Muscle layer of colon (tissue), 2 donors: ENCODE measurements around the gene BANP.

Source experiments
- H3K27ac ChIP-seq: one replicate; pipeline ENCODE4 v1.7.0; 2013; ENCODE audit warnings: low read depth, mild to moderate bottlenecking, low read length, moderate library complexity
- H3K27me3 ChIP-seq, 2 donors: one replicate each; pipeline ENCODE4 v1.7.0; 2013; ENCODE audit warnings: low read length in 2 of 2, mild to moderate bottlenecking in 2 of 2; ENCODE audit not compliant: insufficient read depth in 2 of 2, control insufficient read depth in 1 of 2
- H3K36me3 ChIP-seq: one replicate; pipeline ENCODE4 v1.7.0; 2013; ENCODE audit warnings: mild to moderate bottlenecking, low read length; ENCODE audit not compliant: insufficient read depth
- H3K4me1 ChIP-seq: one replicate; pipeline ENCODE4 v1.7.0; 2013; ENCODE audit warnings: mild to moderate bottlenecking, low read length; ENCODE audit not compliant: insufficient read depth
- H3K4me3 ChIP-seq, 2 donors: one replicate each; pipeline ENCODE4 v1.7.0; 2013; ENCODE audit warnings: low read length in 2 of 2, low read depth in 1 of 2, mild to moderate bottlenecking in 1 of 2, moderate library complexity in 1 of 2
- H3K9ac ChIP-seq: one replicate; pipeline ENCODE4 v1.7.0; 2013; ENCODE audit warnings: low read length
- H3K9me3 ChIP-seq: one replicate; pipeline ENCODE4 v1.7.0; 2013; ENCODE audit warnings: mild to moderate bottlenecking, low read length
- donor health status: abdominal sarcoma.
- donor health status: Adenocarcinoma of cecum.

Gene BANP

DNA sequence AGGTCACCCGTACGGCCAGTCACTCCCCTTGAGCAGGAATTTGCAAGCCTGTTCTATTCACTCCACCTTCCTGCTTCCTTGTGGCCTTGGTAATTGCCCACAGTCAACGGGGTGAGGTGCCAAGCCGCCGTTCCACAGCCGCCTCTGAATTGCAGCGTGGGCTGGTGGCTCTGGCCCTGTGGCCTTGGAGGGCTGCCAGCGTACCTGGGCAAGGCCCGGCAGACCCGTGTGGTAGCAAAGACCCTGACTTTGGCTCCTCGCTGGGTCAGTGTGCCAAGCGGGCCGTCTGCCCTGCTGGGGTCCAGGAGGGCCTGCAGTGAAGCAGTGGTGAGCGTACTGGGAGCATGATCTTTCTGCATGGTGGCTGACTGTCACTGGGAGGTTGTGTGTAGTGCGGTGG is 3.6 kb downstream of the BANP start:
- Histone ChIP-seq H3K9me3 (no peaks in the 10 kb centered on the region), H3K27ac (no peak overlapping the region), H3K27me3 (no peaks in the 10 kb centered on the region), H3K9ac (no peak overlapping the region), H3K4me3 (no peak overlapping the region), H3K4me1 (peaks cover 31% of the 10 kb centered on the region), H3K36me3 (peaks cover 8% of the 10 kb centered on the region)

DNA sequence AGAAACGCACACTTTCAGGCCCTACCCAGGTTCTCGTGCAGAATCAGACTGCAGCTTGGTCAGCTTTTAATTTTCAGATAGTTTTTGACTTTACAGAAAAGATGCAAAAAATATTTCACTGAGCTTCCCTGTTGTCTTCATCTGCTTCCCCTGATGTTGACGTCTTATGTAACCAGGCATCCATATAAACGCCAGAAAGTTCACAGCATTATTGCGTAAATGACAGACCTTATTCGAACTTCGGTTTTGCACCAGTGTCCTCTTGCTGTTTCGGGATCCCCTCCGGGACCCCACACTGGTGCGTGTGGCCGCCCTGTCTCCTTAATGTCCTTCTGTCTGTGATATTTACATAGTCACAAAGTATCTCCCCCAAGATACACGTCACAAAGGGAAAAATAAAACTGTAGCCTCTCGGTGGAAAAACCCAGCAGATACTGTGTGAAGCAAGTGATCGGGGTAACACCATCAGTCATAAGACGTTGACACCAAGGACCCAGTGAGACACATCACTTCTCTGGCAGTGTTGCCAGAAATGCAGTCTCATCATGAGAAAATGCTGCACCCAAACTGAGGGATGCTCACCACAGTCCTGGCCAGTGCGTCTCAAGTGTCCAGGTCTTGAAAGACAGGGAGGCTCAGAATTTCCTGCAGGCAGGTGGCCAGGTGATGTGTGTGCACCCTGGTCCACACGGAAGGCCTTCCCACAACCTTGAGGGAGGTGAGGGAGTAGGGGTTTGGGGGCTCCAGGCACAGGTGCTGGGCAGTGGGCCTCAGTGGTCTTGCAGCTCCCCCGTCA is 4.3 kb downstream of the BANP start:
- no peaks in the 10 kb centered on the region for H3K9me3 ChIP-seq
- H3K4me3 ChIP-seq: no peak overlapping the region
- H3K36me3 ChIP-seq: peaks cover 8% of the 10 kb centered on the region
- no peaks in the 10 kb centered on the region for H3K27me3 ChIP-seq
- no peak overlapping the region for H3K27ac ChIP-seq
- no peak overlapping the region for H3K9ac ChIP-seq
- peaks cover 31% of the 10 kb centered on the region for H3K4me1 ChIP-seq

DNA sequence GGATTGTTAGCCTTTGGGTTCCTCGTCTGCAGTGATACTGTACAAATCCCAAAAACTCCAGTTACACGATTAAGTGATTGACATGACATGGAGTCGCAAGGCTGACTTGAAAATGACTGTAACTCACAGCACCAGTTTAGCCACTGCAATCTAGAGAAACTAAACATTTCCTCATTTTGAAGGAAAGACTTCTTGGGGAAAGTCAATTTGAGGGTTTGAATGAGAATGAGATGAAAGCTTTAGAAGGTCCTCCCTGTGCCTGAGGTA is 4.8 kb downstream of the BANP start:
- H3K9ac ChIP-seq: no peak overlapping the region
- H3K27ac ChIP-seq: no peak overlapping the region
- H3K36me3 ChIP-seq: peaks cover 8% of the 10 kb centered on the region
- H3K9me3 ChIP-seq: no peaks in the 10 kb centered on the region
- H3K4me1 ChIP-seq: peaks cover 31% of the 10 kb centered on the region
- H3K27me3 ChIP-seq: no peaks in the 10 kb centered on the region
- H3K4me3 ChIP-seq: no peak overlapping the region

DNA sequence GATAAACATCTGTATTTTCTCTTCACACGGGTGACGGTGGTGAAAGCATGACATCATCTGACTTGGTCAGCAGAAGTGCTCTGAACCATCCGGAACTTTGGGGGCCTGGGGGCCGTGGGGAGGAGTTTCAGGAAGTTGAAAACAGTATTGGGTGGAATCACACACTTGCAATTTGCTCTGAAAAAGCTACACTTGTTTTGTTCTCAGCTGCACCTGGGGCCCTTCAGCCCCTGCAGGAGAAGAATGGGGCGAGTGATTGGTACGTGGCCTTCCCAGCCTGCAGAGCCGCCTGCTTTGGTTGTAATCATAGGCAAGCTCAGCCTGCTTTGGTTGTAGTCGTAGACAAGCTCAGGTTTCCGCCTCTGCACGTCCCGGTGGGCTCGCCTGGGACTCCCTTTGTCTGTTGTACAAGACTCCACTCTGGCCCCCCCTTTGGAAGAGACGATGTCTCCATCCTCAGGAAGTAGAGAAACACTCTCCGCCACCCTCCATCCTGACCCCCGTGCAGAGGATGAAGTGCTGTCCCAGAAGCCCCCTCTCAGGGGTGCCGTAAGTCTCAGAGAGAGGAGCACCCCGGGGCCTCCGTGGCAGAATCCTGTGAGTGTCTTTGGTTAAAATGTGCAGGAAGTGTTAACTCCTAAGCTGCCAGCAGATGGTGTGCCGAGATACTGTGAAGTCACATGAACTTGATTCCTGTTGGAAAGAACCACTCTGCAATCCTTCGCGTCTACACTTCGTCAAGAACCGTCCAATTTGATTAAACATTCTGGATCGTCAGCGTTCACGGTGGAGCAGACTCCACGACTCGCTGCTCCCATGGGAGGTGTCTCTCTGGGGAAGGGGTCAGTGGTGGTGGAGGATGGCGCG is 5.4 kb downstream of the BANP start:
- H3K9ac ChIP-seq: no peak overlapping the region
- H3K4me1 ChIP-seq: peaks cover 31% of the 10 kb centered on the region
- no peaks in the 10 kb centered on the region for H3K9me3 ChIP-seq
- H3K36me3 ChIP-seq: peaks cover 8% of the 10 kb centered on the region
- H3K4me3 ChIP-seq: peak overlapping the region in 1 of 2 donors; percentile 36
- no peaks in the 10 kb centered on the region for H3K27me3 ChIP-seq
- no peak overlapping the region for H3K27ac ChIP-seq

DNA sequence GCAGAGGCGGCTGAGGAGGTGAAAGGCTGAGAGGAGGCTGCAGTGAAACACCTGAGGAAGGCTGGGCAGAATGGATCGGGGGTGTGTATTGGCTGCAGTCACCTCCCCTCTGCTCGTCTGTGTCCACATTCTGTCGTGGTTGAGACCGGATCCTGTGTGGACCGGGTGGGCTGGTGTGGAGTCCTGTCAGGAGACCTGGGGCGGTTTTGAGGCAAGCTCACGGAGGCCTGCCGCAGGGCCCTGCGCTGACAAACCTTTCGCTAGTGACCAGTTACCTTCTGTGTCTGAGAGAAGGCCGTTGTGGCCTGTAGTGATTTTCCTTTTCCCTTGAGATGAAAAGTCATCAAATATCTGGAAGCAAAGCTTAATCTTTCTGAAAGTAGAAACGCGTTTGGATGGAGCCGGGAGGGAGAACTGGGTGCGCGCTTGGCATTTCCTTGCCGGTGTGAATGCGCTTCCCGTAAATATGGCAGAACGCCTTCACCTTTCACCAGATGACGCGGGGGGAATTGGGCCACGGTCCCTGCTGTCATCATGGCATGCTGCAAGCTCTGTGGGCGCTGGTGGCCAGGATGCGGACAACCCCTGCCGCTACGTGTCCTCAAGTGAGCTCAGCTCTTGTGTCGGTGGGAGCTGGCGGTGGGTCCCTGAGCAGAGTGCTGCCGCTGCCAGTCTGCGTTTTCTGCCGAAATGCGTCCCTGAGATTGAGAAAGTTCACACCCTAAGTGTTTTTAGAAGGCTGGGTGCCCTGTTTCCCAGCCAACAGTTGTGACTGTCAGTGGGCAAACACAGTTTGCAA is 6.3 kb downstream of the BANP start:
- Histone ChIP-seq H3K36me3 (peaks cover 8% of the 10 kb centered on the region), H3K9ac (no peak overlapping the region), H3K27ac (no peak overlapping the region), H3K27me3 (no peaks in the 10 kb centered on the region), H3K4me3 (no peak overlapping the region), H3K9me3 (no peaks in the 10 kb centered on the region), H3K4me1 (peaks cover 25% of the 10 kb centered on the region)

DNA sequence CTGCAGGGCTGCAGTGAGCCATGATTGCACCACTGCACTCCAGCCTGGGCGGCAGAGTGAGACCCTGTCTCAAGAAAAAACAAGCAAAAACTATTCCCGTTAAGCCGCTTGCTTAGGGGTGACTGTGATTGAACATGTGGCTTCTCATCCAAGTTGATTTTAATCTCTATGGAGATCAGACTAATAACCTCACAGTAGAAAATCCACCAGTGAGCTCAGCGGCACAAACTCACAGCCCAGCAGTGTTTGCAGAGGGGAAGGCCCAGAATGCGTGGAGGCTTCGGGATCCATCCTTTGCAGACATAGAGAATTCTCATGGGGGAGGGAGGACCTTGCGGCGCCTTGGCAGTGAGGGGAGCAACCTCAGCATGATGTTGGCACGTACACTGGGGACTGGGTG is 7.4 kb downstream of the BANP start:
- Histone ChIP-seq H3K27ac (no peak overlapping the region), H3K9me3 (no peaks in the 10 kb centered on the region), H3K9ac (no peak overlapping the region), H3K27me3 (no peaks in the 10 kb centered on the region), H3K4me1 (peaks cover 20% of the 10 kb centered on the region), H3K4me3 (no peak overlapping the region), H3K36me3 (peaks cover 8% of the 10 kb centered on the region)

DNA sequence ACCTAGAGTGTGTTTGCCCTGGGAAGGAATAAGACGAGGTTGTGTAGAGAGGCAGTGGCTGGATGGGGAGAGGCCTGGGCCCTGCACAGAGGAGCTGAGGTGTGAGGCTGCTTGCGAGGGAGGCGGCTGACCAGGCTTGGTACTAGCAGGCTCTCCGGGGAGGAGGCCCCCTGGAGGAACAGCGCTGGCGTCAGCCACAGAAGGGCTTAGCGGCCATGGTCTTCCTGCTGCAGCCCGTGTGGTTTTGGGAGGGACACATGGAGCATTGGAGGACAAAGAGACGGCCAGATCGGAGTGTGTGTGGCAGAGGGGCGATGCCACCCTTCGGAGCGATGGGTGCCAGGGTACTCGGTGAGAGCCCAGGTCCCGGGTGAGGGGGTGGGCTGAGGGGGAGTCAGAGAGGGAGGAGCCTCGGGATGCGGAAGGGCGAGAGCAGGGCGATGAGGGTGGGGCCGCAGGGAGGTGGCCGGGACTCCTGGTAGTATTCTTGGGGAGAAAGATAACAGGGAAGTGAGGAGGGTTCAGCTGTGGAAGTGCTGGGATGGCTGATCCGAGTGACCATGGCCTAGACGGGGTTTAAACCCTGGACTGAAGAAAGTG is 8.3 kb downstream of the BANP start:
- Histone ChIP-seq H3K9ac (no peak overlapping the region), H3K27ac (no peak overlapping the region), H3K4me1 (peaks cover 20% of the 10 kb centered on the region), H3K4me3 (no peak overlapping the region), H3K9me3 (no peaks in the 10 kb centered on the region), H3K27me3 (no peaks in the 10 kb centered on the region), H3K36me3 (peaks cover 5% of the 10 kb centered on the region)

DNA sequence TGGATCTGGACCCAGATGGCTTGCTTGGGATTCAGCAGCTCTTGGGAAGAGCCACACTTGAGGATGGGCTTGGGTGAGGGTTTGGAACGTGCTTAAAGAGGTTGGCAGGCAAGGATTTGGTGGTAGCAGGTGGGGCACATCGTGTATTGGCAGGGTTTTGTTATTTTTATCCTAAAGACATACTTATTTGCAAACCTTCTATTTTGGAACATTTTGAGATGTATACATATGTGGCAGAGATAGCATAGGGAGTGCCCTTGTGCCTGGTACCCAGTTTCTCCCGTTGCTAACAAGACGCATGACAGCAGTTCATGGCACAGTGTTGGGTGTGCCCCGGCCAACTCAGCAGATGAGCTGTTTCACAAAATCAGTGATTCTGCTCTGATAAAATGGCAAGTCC is 9.1 kb downstream of the BANP start:
- Histone ChIP-seq H3K4me1 (peaks cover 15% of the 10 kb centered on the region), H3K27me3 (no peaks in the 10 kb centered on the region), H3K9me3 (no peaks in the 10 kb centered on the region), H3K9ac (no peak overlapping the region), H3K36me3 (peaks cover 5% of the 10 kb centered on the region), H3K27ac (no peak overlapping the region), H3K4me3 (no peak overlapping the region)

DNA sequence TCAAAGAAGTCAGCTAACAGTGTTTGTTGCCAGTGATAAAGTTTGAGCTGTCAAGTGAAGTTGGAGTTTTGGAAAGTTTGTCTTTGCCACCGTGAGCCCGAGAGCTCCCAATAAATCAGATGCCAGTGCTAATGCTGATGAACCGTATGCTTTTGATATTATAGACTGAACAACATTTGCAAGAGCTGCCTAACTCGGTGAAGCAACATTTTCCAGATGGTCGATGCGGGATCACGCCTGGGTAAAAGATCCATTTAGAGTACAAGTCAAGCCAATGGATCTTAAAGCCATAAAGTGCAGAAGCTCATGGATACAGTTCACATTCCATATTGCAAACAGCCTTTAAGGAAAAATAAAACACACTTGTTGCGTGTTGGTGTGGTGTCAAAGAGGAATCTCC is 9.6 kb downstream of the BANP start:
- Histone ChIP-seq H3K27me3 (no peaks in the 10 kb centered on the region), H3K4me3 (no peak overlapping the region), H3K4me1 (peaks cover 14% of the 10 kb centered on the region)

DNA sequence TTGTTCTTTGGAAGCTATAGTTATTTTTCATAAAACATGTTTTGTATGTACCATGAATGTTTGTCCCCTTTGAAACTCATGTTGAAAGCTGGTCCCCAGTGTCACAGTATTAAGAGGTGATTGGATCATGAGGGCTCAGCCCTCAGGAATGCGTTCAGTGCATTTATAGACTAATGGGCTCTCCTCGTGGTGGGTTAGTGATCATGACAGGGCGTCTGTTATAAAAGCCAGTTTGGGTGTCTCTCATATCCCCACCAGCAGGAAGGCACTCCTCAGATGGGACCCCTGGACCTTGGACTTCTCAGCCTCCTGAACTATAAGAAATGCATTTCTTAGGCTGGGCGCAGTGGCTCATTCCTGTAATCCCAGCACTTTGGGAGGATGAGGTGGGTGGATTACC is 10.4 kb downstream of the BANP start:
- H3K9ac ChIP-seq: no peak overlapping the region
- H3K27me3 ChIP-seq: no peaks in the 10 kb centered on the region
- no peak overlapping the region for H3K27ac ChIP-seq
- no peak overlapping the region for H3K4me3 ChIP-seq
- H3K4me1 ChIP-seq: peaks cover 14% of the 10 kb centered on the region
- H3K9me3 ChIP-seq: no peaks in the 10 kb centered on the region
- H3K36me3 ChIP-seq: peaks cover 5% of the 10 kb centered on the region

More for the DNA sequence above, 9.6 kb downstream of the BANP start:
- H3K9me3 ChIP-seq: no peaks in the 10 kb centered on the region
- H3K9ac ChIP-seq: no peak overlapping the region
- no peak overlapping the region for H3K27ac ChIP-seq
- H3K36me3 ChIP-seq: peaks cover 5% of the 10 kb centered on the region

DNA sequence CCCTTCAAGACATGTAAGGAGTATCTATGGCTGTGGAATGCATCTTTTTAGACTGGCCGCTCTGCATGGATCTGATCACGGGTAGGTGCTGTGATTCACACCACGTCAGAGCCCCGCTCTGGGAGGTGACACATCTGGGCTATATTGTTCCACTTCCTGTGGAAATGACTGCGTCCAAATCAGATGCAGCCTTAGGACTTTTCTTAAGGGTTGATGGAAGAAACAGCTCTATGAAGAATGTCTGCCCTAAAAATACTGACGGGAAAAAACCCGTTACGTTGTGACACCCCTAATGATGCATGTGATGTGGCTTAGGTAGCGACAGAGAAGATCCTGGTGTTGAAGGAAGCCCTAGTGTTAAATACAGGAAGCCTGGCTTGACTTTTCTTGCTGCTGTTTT is 12.2 kb downstream of the BANP start:
- Histone ChIP-seq H3K4me3 (no peak overlapping the region), H3K27me3 (no peaks in the 10 kb centered on the region), H3K9me3 (no peaks in the 10 kb centered on the region), H3K9ac (no peak overlapping the region), H3K4me1 (peaks cover 15% of the 10 kb centered on the region), H3K36me3 (no peaks in the 10 kb centered on the region), H3K27ac (no peak overlapping the region)
